H1 (cell line): ENCODE measurements around the gene CTSH.

Experiments
- CREB1 ChIP-seq: IDR thresholded peaks from 2 replicates; pipeline ENCODE4 v1.6.1; 2012; ENCODE audit warnings: inconsistent platforms
- EZH2 ChIP-seq: fragments of 200-600 bp; sonication (generic); IDR thresholded peaks from 2 replicates; pipeline ENCODE4 v1.7.1; 2012; ENCODE audit warnings: low read depth, mild to moderate bottlenecking, moderate library complexity, low read length, inconsistent platforms; ENCODE audit not compliant: severe bottlenecking
- HDAC2 ChIP-seq, 2 experiments: fragments of 300-600 bp in 1 of 2; sonication (generic) in 1 of 2; IDR thresholded peaks; 2 replicates each; pipeline ENCODE4 v1.6.1; 2011 to 2012; ENCODE audit warnings: low read depth in 2 of 2, low read length in 2 of 2, mild to moderate bottlenecking in 2 of 2, moderate library complexity in 2 of 2, borderline replicate concordance in 1 of 2, inconsistent platforms in 1 of 2

- TF ChIP-seq HDAC2 (IDR thresholded peaks at IDR 0.05; ENCODE audit: borderline replicate concordance in 1 of 2, low read depth in 2 of 2, low read length in 2 of 2) = no peak
- no peak for TF ChIP-seq EZH2
- TF ChIP-seq CREB1 = no peak
Observed at GRCh38 chr15:78946493-78946892, 1.6 kb upstream of the CTSH start.
